Pancreas (tissue), 10 donors: Measurements from ENCODE around the gene ADH7. TPM values are rescaled to one million over a fixed set of nuclear protein-coding genes. Genes with fewer than 3 reads are reported as not detected.

ENCODE experiments used
- ATAC-seq, 4 donors: fragments of 200-7000 bp; cut with Tn5 transposase; one replicate each; pipeline versions ENCODE4 v1.8.0 to v1.9.1; 2020; ENCODE audit warnings: mild to moderate bottlenecking in 4 of 4, moderate library complexity in 4 of 4
- DNase-seq, 6 donors: peaks; one replicate each; pipeline ENCODE4 v3.0.0-alpha.2; 2020
- FAIRE-seq: peaks from 2 replicates; lab custom pipeline; 2012; peaks lifted over from hg19 to GRCh38; lab: Jason Lieb, UNC
- H3K27ac ChIP-seq, 4 donors: fragments of 200-600 bp; sonication (generic); 1 replicate in 3 of 4; 2 replicates in 1 of 4; pipeline versions ENCODE4 v1.5.0 to v1.8.0; 2020
- H3K27me3 ChIP-seq, 4 donors: fragments of 200-600 bp; one replicate each; pipeline ENCODE4 v1.8.0; 2021
- H3K36me3 ChIP-seq, 3 donors: fragments of 200-600 bp; sonication (generic) in 1 of 3; one replicate each; pipeline versions ENCODE4 v1.5.0 to v1.8.0; 2020 to 2021
- H3K4me1 ChIP-seq, 3 donors: fragments of 200-600 bp; one replicate each; pipeline ENCODE4 v1.8.0; 2021
- H3K4me3 ChIP-seq, 4 donors: fragments of 200-600 bp; sonication (generic) in 2 of 4; one replicate each; pipeline versions ENCODE4 v1.5.0 to v1.8.0; 2020 to 2021
- H3K9me3 ChIP-seq, 4 donors: fragments of 200-600 bp; one replicate each; pipeline ENCODE4 v1.8.0; 2021
- WGBS, 2 donors: extraction: QIAGEN DNeasy Blood & Tissue Kit; methylation state at CpG; one replicate each; pipeline ENCODE4 v1.1.7; 2013; 5-methylcytosine and 5-hydroxymethylcytosine counted together
- intact Hi-C, 3 donors: fragments of 100-400 bp; cut with DNase I; formaldehyde crosslinking; loops; one replicate each; pipeline versions ENCODE4 v1.11.1 to v1.14.2; 2022
- polyA plus RNA-seq, 2 donors: library from polyadenylated mRNA; stranded (reverse); fragments of 200-250 nt; gene quantifications; one replicate each; pipeline ENCODE4 v1.2.3, GENCODE V29; 2013
- total RNA-seq, 6 donors: library from RNA; stranded (reverse); fragmentation: NEBNext Ultra II Directional in 4 of 6; extraction: Animal tissue kit (Norgen Biotek cat#: 25700) in 4 of 6; gene quantifications; one replicate each; pipeline versions ENCODE4 v1.2.1 to v1.2.4, GENCODE V29; 2021 to 2023
- TF ChIP-seq, protein P1 (sequence below), 4 donors: fragments of 200-600 bp; sonication (generic) in 3 of 4; IDR thresholded peaks; one replicate each; pipeline versions ENCODE4 v1.5.0 to v1.8.0; 2021; ENCODE audit warnings: antibody characterized with exemption in 4 of 4
- donor health status: healthy with polysubstance abuse.
- donor health status: DM: no; HTN: no; CAD: no; lungs with moderate emphysema.
- donor health status: DM: no; HTN: no; CAD: no.
- donor health status: control.
- donor health status: control.
- donor health status: Bipolar disorder and iron deficiency.
- donor health status: DM: yes; HTN: yes; CAD: no.
- donor health status: DM: no; HTN: no; CAD: no.
- donor health status: DM: no; HTN: no; CAD: no.
- donor health status: DM: yes; HTN: yes; CAD: no.

Gene ADH7
- total and polyA plus RNA-seq, 8 donors = 0.07 TPM; not detected in 7

DNA sequence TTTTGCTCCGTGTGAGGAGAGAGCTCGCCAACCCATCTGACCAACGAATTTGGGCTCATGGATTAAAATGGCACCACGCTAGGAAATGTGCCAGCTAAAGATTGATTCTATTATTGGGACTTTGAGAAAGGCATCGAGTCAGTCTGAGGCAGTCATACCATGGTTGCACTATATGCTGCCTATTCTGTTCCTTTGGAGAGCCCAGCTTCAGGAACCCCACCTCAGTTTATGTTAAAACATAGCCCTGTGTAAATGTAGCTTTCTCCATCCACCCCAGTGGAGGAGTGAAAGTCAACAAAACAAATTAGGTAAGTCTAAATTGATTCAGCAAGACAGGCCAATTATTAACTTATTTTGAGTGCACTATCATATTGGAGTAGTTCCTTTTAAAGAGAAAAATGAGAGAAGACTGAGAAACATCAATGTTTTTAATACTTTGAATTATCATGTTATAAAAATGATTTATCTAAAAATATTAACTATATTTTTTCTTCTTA lies 24.5 kb upstream of the ADH7 start:
- intact Hi-C loops = no loop called here
- H3K27me3 ChIP-seq = no peaks in the 10 kb centered on the region
- H3K9me3 ChIP-seq = no peaks in the 10 kb centered on the region
- peak in 1 of 4 donors; percentile 15 for ATAC-seq
- H3K27ac ChIP-seq = no peak overlapping the region
- peaks cover 0 to 7% (median 0%) of the 10 kb centered on the region in 3 donors for H3K4me1 ChIP-seq
- FAIRE-seq = no peak
- H3K4me3 ChIP-seq = no peak overlapping the region
- 74 to 82% methylated on average over 5 of the region's 5 CpGs for WGBS, 2 donors
- DNase-seq = no peak
- TF ChIP-seq, protein P1, sequence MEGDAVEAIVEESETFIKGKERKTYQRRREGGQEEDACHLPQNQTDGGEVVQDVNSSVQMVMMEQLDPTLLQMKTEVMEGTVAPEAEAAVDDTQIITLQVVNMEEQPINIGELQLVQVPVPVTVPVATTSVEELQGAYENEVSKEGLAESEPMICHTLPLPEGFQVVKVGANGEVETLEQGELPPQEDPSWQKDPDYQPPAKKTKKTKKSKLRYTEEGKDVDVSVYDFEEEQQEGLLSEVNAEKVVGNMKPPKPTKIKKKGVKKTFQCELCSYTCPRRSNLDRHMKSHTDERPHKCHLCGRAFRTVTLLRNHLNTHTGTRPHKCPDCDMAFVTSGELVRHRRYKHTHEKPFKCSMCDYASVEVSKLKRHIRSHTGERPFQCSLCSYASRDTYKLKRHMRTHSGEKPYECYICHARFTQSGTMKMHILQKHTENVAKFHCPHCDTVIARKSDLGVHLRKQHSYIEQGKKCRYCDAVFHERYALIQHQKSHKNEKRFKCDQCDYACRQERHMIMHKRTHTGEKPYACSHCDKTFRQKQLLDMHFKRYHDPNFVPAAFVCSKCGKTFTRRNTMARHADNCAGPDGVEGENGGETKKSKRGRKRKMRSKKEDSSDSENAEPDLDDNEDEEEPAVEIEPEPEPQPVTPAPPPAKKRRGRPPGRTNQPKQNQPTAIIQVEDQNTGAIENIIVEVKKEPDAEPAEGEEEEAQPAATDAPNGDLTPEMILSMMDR (IDR thresholded peaks at IDR 0.05) = no peak
- H3K36me3 ChIP-seq = no peaks in the 10 kb centered on the region

DNA sequence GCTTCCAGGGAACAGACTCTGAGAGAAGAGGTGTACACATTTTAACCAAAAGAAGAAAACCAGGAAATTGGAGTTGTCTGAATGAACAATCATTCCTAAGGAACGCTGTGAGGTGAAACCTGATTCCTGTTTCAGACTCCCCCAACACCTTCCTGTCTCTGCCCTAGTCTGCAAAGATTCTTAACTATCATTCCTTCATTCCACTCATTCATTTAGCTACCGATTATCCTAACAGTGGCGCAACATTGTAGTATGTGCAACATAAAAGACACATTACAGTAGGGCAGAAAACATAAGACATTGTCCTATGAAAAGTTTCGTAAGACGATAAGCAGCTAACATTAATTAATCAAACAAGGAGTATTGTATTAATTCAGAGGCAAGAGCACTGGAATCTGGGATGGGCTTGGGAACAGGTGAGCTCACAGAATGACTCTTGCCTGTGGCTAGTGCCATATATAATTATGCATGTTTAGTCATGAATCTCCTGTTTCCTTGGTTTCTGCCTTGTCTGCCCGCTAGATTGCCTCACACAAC lies 23.8 kb upstream of the ADH7 start:
- WGBS, 2 donors = 78 to 91% methylated on average over 6 of the region's 6 CpGs
- peaks cover 0 to 7% (median 0%) of the 10 kb centered on the region in 3 donors for H3K4me1 ChIP-seq
- ATAC-seq = no peak
- H3K36me3 ChIP-seq = no peaks in the 10 kb centered on the region
- intact Hi-C loops = no loop called here
- no peak for FAIRE-seq
- no peak overlapping the region for H3K4me3 ChIP-seq
- TF ChIP-seq, protein P1 (IDR thresholded peaks at IDR 0.05) = no peak
- DNase-seq = no peak
- H3K9me3 ChIP-seq = no peaks in the 10 kb centered on the region
- no peak overlapping the region for H3K27ac ChIP-seq
- no peaks in the 10 kb centered on the region for H3K27me3 ChIP-seq

DNA sequence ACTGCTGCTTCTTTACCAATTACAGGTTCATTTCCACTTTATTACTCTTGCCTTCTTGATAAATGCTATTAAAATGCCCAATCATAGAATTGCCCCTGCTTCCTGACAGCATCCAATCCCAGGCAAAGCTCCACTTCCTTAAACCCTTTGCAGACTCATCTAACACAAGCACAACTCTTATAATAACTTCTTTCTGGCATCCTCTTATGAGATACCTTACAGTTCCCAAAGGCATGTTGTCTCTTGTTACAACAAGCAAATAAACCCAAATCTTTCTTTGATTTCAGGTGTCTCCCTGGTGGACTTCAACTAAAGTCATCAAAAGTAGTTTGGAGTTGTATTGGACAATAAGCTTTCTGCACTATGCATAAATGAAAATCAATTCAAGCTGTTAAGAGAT lies 22.5 kb upstream of the ADH7 start:
- ATAC-seq (no peak), DNase-seq (no peak), FAIRE-seq (no peak)
- Histone ChIP-seq H3K4me3 (no peak overlapping the region), H3K27ac (no peak overlapping the region), H3K9me3 (no peaks in the 10 kb centered on the region), H3K36me3 (no peaks in the 10 kb centered on the region), H3K27me3 (no peaks in the 10 kb centered on the region), H3K4me1 (peaks cover 0 to 7% (median 0%) of the 10 kb centered on the region in 3 donors)
- TF ChIP-seq, protein P1 (IDR thresholded peaks at IDR 0.05) = no peak
- intact Hi-C loops = no loop called here

GRCh38 chr4:99457270-99457669 lies 22.1 kb upstream of the ADH7 start:
- TF ChIP-seq, protein P1 (IDR thresholded peaks at IDR 0.05) = no peak
- Histone ChIP-seq H3K36me3 (no peaks in the 10 kb centered on the region), H3K4me3 (no peak overlapping the region), H3K4me1 (peaks cover 0 to 7% (median 0%) of the 10 kb centered on the region in 3 donors), H3K27ac (no peak overlapping the region), H3K9me3 (no peaks in the 10 kb centered on the region), H3K27me3 (no peaks in the 10 kb centered on the region)
- 88 to 92% methylated on average over 4 of the region's 4 CpGs for WGBS, 2 donors
- ATAC-seq = no peak
- no peak for DNase-seq
- intact Hi-C loops = no loop called here
- FAIRE-seq = no peak

DNA sequence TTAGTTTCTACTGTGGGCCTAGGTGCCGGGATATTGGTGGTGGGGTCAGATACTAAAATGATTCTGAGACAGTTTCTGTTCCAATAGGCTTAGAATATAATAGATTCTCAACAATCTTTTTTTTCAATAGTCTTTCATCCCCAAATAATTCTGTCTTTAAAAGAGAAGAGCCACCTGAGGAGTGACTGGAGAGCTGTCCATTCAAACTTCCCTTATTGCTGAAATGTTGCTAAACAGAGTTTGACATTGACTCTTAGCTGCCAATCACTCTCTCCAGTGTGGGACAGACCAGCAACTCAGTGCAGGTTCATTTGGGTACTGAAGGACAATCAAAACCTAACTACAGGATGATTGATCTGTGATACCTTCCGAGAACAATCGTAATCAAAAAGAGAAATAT lies 12.4 kb upstream of the ADH7 start:
- intact Hi-C loops = no loop called here
- Histone ChIP-seq H3K27me3 (no peaks in the 10 kb centered on the region), H3K27ac (no peak overlapping the region), H3K4me3 (no peak overlapping the region), H3K36me3 (no peaks in the 10 kb centered on the region), H3K4me1 (no peaks in the 10 kb centered on the region), H3K9me3 (no peaks in the 10 kb centered on the region)
- no peak for ATAC-seq
- DNase-seq = no peak
- FAIRE-seq = no peak
- 86 to 91% methylated on average over 3 of the region's 3 CpGs for WGBS, 2 donors
- TF ChIP-seq, protein P1 (IDR thresholded peaks at IDR 0.05) = no peak
